IPS-20b (cell line): ENCODE results near the gene KLHL3.

Experiments
- H3K27ac ChIP-seq: one replicate; pipeline ENCODE4 v1.5.1; 2013; ENCODE audit warnings: low read length
- H3K27me3 ChIP-seq: 2 replicates; pipeline ENCODE4 v1.6.1; 2013; ENCODE audit warnings: mild to moderate bottlenecking, low read length, inconsistent platforms; ENCODE audit not compliant: insufficient read depth
- H3K36me3 ChIP-seq: 2 replicates; pipeline ENCODE4 v1.6.1; 2013; ENCODE audit warnings: low read depth, mild to moderate bottlenecking, inconsistent platforms, low read length, moderate library complexity; ENCODE audit not compliant: insufficient read depth
- H3K4me1 ChIP-seq: 2 replicates; pipeline ENCODE4 v1.6.1; 2013; ENCODE audit warnings: mild to moderate bottlenecking, control low read depth, inconsistent platforms, low read length, moderate library complexity; ENCODE audit not compliant: insufficient read depth
- H3K4me3 ChIP-seq: 2 replicates; pipeline ENCODE4 v1.5.1; 2013; ENCODE audit warnings: mild to moderate bottlenecking, low read length, inconsistent platforms
- H3K9ac ChIP-seq: 2 replicates; pipeline ENCODE4 v1.6.1; 2013; ENCODE audit warnings: low read depth, mild to moderate bottlenecking, inconsistent platforms, low read length, moderate library complexity
- H3K9me3 ChIP-seq: 2 replicates; pipeline ENCODE4 v1.6.1; 2013; ENCODE audit warnings: mild to moderate bottlenecking, low read depth, low read length, inconsistent platforms; ENCODE audit not compliant: insufficient read depth

KLHL3 gene

DNA sequence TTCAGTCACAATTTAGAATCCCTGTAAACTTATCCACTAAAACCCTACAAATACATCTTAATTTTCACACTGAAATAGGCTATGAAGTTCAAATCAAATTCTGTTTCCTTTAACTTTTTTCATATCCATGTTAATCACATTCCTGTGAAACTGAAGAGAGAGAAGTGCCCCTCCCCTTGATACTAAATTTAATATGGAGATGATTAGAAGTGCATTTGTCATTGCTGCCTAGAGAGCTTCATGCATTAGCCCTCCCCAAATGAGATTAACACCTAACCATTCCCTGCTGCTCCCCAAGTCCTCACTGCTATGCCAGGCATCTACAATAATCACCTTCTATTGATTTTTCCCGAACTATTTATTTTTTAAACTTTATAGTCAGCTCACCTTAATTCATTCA lies 151.6 kb downstream of the KLHL3 start:
- Histone ChIP-seq H3K9me3 (peaks cover 3% of the 10 kb centered on the region; the same call in 1 of the 2 replicates), H3K4me1 (no peaks in the 10 kb centered on the region), H3K9ac (no peak overlapping the region), H3K27ac (no peak overlapping the region), H3K4me3 (no peak overlapping the region), H3K36me3 (no peaks in the 10 kb centered on the region), H3K27me3 (no peaks in the 10 kb centered on the region)

DNA sequence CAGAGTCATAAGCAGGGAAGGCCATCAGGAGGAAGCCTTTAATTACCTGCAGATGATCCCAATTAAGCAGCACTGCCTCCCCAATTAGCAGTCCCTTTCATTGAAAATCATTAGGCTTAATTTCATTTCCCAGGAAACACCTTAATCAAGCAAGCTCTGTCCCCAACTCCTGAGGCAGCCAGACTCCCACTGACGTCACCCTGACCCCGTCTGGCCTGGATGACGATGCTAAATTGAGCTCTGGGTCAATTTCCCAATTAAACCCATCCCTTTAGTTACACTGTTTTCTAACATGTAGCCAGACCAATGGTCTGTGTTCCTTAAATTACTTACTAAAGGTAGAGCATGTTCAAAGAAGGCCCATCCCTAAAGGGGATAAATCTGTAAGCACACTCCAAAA lies 152.8 kb downstream of the KLHL3 start:
- H3K9me3 ChIP-seq: peaks cover 3% of the 10 kb centered on the region; the same call in 1 of the 2 replicates
- H3K4me3 ChIP-seq: no peak overlapping the region
- H3K27ac ChIP-seq: no peak overlapping the region
- no peak overlapping the region for H3K9ac ChIP-seq
- no peaks in the 10 kb centered on the region for H3K36me3 ChIP-seq
- H3K27me3 ChIP-seq: no peaks in the 10 kb centered on the region
- H3K4me1 ChIP-seq: no peaks in the 10 kb centered on the region

DNA sequence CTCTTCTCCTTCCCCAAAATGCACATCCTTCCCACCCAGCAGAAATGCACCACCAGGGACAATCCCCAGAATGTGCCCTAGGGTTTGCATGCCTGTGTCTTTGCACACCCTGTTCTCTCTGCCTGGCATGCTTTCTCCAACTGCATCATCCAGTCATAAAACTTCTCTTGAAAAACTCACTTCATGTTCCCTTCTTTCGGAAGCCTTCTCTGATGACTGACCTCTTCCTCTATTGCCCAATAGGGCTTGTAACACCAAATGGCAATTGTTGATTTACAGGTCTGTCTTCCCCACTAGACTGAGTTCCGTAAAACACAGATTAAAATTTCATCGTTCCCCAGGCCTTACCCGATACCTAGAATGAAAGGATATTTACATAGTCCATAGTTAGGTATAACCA lies 153.7 kb downstream of the KLHL3 start:
- Histone ChIP-seq H3K9ac (no peak overlapping the region), H3K9me3 (peaks cover 3% of the 10 kb centered on the region; the same call in 1 of the 2 replicates), H3K36me3 (no peaks in the 10 kb centered on the region), H3K27ac (no peak overlapping the region), H3K4me3 (no peak overlapping the region), H3K4me1 (no peaks in the 10 kb centered on the region), H3K27me3 (no peaks in the 10 kb centered on the region)

DNA sequence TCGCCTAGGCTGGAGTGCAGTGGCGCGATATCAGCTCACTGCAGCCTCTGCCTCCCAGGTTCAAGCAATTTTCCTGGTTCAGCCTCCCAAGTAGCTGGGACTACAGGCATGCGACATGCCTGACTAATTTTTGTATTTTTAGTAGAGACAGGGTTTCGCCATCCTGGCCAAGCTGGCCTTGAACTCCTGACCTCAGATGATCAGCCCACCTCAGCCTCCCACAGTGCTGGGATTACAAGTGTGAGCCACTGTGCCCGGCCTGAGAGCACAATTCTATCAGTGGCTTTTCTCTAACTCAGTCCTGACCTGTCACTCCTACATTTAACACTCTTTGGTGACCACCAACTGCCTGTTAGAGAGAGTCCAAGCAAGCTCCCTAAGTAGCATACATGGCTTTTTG lies 154.1 kb downstream of the KLHL3 start:
- no peaks in the 10 kb centered on the region for H3K36me3 ChIP-seq
- H3K27me3 ChIP-seq: no peaks in the 10 kb centered on the region
- no peak overlapping the region for H3K4me3 ChIP-seq
- H3K9ac ChIP-seq: no peak overlapping the region
- H3K4me1 ChIP-seq: no peaks in the 10 kb centered on the region
- H3K27ac ChIP-seq: no peak overlapping the region
- no peaks in the 10 kb centered on the region; the same call in 1 of the 2 replicates for H3K9me3 ChIP-seq

DNA sequence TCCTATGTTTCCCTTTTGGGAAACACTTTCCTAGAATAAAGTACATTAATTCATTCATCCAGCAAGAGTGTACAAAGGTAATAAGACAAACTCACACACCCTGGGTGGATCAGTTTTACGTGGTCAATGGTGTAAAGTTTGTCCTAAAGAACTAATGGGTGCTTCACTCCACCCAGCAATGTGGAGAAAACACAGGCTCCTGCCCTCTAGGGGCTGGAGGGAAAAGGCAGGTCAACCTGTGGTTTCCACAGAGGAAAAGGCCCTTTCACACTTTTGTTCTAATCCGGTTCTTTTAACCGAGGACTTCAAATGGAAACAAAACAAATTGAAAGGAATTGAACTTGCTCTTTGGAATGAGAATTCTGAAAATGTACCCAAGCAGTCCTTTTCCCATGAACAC lies 155.9 kb downstream of the KLHL3 start:
- H3K9me3 ChIP-seq: no peaks in the 10 kb centered on the region
- H3K9ac ChIP-seq: no peak overlapping the region
- no peak overlapping the region for H3K4me3 ChIP-seq
- no peaks in the 10 kb centered on the region for H3K4me1 ChIP-seq
- H3K36me3 ChIP-seq: no peaks in the 10 kb centered on the region
- no peaks in the 10 kb centered on the region for H3K27me3 ChIP-seq
- H3K27ac ChIP-seq: no peak overlapping the region

DNA sequence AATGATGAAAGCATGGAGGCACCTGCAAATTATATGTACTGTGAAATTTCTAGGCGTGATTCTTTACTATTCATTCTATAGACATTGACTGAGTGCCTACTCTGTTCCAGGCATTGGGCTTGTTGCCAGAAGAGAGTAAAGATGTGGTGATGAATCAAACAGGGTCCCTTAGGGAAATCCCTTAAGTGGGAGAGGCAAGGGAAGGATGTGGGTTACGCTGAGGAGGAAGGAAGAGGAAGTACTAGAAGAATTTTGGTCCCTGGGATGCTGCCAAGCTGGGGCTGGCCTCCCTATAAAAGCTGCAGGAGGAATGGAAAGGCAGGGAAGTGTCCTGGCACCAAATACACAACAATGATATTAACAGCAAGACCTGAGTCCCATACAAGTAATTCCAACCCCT lies 160.0 kb downstream of the KLHL3 start:
- no peak overlapping the region for H3K9ac ChIP-seq
- H3K27ac ChIP-seq: no peak overlapping the region

DNA sequence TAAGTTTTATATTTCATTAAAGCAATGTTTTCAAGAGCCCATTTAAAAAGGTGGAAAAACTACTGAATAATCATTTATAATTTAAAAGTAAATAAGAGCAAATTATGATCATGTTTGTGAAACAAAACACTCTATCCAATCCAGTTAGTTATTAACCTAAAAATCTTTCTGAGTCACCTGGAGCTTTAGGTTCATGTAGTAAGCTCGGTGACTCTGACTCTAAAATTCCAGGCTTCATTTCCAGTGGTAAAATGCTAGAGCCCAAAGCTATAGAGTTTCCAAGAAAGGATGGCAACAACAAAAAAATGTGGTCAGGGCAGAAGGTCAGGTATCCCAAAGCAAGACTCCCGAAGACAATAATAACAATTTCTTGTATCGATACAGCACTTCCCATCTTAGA lies 160.7 kb downstream of the KLHL3 start:
- no peaks in the 10 kb centered on the region for H3K36me3 ChIP-seq
- H3K27me3 ChIP-seq: no peaks in the 10 kb centered on the region
- H3K4me3 ChIP-seq: no peak overlapping the region
- no peak overlapping the region for H3K27ac ChIP-seq
- no peaks in the 10 kb centered on the region for H3K9me3 ChIP-seq
- H3K9ac ChIP-seq: no peak overlapping the region
- H3K4me1 ChIP-seq: no peaks in the 10 kb centered on the region

More for the DNA sequence above, 160.0 kb downstream of the KLHL3 start:
- Histone ChIP-seq H3K4me1 (no peaks in the 10 kb centered on the region), H3K9me3 (no peaks in the 10 kb centered on the region), H3K4me3 (no peak overlapping the region), H3K27me3 (no peaks in the 10 kb centered on the region), H3K36me3 (no peaks in the 10 kb centered on the region)

DNA sequence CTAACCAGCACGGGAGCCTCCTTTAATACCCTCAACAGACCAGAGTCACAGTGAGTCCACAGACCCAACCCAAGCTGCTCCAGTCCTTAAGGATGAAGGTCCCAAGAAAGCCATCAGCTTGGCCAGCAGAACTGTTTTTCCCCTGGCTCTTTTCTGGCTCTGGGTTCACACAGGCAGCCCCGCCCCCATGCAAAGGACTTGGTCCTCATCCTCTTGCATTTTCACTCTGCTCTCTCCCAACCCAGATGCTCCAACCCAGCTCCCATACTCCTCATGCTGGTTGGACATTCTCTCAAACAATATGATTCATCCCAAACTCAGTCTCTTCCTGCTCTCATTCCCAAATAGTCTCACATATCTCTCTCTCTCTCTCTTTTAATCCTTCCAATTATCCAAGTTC lies 162.5 kb downstream of the KLHL3 start:
- Histone ChIP-seq H3K9ac (no peak overlapping the region), H3K27ac (no peak overlapping the region), H3K9me3 (no peaks in the 10 kb centered on the region), H3K27me3 (no peaks in the 10 kb centered on the region), H3K36me3 (no peaks in the 10 kb centered on the region), H3K4me1 (no peaks in the 10 kb centered on the region; the same call in 1 of the 2 replicates), H3K4me3 (no peak overlapping the region)

DNA sequence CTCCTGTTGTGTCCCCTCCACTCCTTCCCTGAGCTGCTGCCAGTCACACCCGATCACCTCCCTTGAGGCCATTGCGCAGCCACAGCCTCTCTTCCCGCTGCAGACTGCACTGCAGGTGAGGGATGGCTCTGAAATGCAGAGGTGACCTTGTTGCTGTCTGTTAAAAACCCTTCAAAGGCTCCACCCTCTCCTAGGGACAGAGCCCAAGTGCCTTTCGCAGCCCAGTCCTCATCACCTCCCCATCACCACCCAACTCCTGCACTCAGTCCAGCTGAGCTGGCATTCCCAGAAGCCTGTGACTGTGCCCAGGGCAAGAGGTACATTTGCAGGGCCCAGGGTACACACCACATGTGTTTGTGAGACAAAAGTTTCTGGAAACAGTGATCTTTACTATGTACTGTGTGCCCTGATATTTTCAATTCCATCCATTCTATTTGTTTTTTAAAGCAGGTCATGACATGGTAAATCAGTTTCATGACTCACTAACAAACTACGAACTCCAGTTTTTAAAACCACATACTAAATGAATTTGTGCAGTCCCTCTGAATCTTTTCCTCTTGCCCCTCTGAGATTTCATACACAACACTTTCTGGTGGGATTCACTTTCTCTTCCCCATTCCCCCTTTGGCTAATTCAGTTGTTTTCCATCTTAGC lies 163.7 kb downstream of the KLHL3 start:
- Histone ChIP-seq H3K9ac (no peak overlapping the region), H3K4me1 (no peaks in the 10 kb centered on the region; the same call in 1 of the 2 replicates), H3K27me3 (no peaks in the 10 kb centered on the region), H3K27ac (no peak overlapping the region), H3K36me3 (no peaks in the 10 kb centered on the region), H3K9me3 (no peaks in the 10 kb centered on the region), H3K4me3 (no peak overlapping the region)

DNA sequence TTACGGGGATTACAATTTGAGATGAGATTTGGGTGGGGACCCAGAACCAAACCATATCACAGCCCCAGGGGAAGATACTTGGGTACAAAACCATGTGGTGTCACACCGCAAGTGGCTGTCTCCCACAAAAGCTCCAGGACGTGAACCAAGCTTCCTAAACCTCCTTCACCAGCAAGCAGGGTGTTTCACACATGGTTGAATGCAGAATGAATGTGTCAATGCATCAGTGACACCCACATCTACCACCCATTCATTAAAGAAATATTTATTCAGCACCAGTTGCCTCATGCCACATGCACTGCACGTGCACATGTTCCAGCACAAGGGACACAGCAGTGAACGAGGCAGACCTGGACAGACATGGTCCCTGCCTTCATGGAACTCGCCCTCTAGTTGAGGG lies 165.8 kb downstream of the KLHL3 start:
- H3K9ac ChIP-seq: no peak overlapping the region
- no peak overlapping the region for H3K4me3 ChIP-seq
- no peaks in the 10 kb centered on the region for H3K36me3 ChIP-seq
- no peaks in the 10 kb centered on the region; the same call in 1 of the 2 replicates for H3K4me1 ChIP-seq
- H3K27me3 ChIP-seq: no peaks in the 10 kb centered on the region
- no peak overlapping the region for H3K27ac ChIP-seq
- H3K9me3 ChIP-seq: no peaks in the 10 kb centered on the region
